Fibroblast of the aortic adventitia (primary cell): ENCODE data around the gene TMEM208. TPM values are rescaled to one million over a fixed set of nuclear protein-coding genes. Genes with fewer than 3 reads are reported as not detected.

Source experiments
- DNase-seq: peaks from one replicate; pipeline ENCODE4 v3.0.0-alpha.2; 2010; ENCODE audit warnings: low read depth
- H3K4me3 ChIP-seq: 2 replicates; pipeline ENCODE4 v1.5.1; 2011; ENCODE audit warnings: low read depth, mild to moderate bottlenecking, control low read depth, low read length, moderate library complexity
- total RNA-seq: library from RNA; depleted of rRNA; stranded (reverse); fragments of >200 nt; gene quantifications from 2 replicates; pipeline ENCODE4 v1.2.3, GENCODE V29; 2012; ENCODE audit warnings: low replicate concordance
- TF ChIP-seq, protein P1 (sequence below): IDR thresholded peaks from 2 replicates; pipeline ENCODE4 v1.5.1; 2011; ENCODE audit warnings: mild to moderate bottlenecking, low read length, control low read depth, inconsistent platforms; ENCODE audit not compliant: insufficient read depth

Gene TMEM208
- total RNA-seq, 1 donor = 24.3 TPM

DNA sequence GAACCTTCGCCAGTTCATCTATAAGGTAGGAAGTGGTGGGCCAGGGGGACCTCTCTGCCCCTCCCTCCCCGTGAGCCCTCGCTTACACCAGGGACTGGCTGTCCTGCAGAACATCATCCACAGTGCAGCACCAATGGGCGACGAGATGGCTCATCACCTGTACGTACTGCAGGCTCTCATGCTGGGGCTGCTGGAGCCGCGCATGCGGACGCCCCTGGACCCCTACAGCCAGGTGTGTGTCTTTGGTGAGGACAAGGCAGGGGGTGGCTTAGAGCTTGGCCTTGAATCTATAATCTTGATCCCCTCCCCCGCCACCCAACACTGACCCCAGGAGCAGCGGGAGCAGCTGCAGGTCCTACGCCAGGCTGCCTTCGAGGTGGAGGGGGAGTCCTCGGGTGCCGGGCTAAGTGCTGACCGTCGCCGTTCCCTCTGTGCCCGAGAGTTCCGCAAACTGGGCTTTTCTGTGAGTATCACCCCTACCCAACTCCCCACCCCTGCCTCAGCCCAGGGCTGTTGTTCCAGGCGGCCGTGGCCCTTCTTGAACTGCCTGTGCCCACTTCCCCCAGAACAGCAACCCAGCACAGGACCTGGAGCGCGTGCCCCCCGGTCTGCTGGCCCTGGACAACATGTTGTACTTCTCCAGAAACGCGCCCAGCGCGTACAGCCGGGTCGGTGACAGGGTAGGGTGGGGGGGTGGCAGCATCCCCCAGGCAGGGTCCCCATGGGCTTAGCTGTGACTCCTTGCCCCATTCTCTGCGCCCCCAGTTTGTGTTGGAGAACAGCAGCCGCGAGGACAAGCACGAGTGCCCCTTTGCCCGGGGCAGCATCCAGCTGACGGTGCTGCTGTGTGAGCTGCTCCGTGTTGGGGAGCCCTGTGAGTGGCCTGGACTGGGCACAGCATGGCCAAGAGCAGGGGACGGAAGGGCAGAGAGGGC is 25.3 kb upstream of the TMEM208 start:
- H3K4me3 ChIP-seq = no peak overlapping the region
- no peak for DNase-seq
- TF ChIP-seq, protein P1, sequence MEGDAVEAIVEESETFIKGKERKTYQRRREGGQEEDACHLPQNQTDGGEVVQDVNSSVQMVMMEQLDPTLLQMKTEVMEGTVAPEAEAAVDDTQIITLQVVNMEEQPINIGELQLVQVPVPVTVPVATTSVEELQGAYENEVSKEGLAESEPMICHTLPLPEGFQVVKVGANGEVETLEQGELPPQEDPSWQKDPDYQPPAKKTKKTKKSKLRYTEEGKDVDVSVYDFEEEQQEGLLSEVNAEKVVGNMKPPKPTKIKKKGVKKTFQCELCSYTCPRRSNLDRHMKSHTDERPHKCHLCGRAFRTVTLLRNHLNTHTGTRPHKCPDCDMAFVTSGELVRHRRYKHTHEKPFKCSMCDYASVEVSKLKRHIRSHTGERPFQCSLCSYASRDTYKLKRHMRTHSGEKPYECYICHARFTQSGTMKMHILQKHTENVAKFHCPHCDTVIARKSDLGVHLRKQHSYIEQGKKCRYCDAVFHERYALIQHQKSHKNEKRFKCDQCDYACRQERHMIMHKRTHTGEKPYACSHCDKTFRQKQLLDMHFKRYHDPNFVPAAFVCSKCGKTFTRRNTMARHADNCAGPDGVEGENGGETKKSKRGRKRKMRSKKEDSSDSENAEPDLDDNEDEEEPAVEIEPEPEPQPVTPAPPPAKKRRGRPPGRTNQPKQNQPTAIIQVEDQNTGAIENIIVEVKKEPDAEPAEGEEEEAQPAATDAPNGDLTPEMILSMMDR = no peak

DNA sequence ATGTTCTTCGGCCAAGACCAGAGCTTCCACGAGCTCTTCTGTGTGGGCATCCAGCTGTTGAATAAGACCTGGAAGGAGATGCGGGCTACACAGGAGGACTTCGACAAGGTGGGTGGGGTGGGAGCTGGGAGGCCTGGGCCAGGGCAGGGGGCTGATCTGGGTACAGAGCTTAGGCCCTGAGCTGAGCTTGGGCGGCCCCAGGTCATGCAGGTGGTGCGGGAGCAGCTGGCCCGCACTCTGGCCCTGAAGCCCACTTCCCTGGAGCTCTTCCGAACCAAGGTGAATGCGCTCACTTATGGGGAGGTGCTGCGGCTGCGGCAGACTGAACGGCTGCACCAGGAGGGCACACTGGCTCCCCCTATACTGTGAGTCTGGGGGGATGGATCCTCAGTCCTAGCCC is 24.5 kb upstream of the TMEM208 start:
- no peak for DNase-seq
- no peak overlapping the region for H3K4me3 ChIP-seq
- TF ChIP-seq, protein P1 = no peak

DNA sequence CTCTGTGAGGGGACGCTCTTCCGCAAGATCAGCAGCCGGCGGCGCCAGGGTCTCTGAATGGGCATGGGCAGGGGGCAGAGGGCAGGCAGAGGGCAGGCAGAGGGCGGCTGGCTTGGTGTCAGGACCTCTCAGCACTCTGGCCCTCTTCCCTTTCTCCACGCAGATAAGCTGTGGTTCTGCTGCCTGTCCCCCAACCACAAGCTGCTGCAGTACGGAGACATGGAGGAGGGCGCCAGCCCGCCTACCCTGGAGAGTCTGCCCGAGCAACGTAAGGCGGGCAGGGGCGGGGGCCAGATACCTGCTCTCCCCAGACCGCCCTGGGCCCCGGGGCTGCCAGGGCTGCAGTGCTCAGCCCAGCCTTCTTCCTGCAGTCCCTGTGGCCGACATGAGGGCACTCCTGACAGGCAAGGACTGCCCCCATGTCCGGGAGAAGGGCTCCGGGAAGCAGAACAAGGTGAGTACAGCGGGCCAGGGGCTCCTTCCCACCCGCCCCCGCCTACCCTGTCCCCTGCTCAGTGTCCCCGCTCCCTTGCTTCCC is 23.9 kb upstream of the TMEM208 start:
- no peak for DNase-seq
- no peak overlapping the region for H3K4me3 ChIP-seq
- TF ChIP-seq, protein P1 = no peak

DNA sequence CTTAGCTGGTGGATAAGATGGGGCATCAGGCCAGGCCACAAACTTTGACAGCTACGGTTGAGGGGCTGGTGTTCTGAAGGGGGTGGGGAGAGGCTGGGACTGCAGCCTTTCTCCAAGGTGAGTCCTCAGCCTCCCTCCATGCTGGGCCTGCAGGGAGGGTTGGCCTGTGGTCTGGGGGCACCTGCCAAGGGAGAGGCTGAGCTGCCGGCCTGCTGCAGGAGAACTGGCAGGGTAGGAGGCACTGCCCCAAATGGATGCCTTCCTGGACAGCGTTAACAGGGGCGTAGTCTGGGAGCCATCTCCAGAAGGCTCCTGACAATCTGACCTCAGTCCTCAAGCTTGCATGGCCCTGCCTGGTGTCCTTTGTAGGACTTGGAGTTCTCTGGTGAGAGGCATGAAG is 22.9 kb upstream of the TMEM208 start:
- TF ChIP-seq, protein P1 = no peak
- H3K4me3 ChIP-seq = no peak overlapping the region
- DNase-seq = no peak

DNA sequence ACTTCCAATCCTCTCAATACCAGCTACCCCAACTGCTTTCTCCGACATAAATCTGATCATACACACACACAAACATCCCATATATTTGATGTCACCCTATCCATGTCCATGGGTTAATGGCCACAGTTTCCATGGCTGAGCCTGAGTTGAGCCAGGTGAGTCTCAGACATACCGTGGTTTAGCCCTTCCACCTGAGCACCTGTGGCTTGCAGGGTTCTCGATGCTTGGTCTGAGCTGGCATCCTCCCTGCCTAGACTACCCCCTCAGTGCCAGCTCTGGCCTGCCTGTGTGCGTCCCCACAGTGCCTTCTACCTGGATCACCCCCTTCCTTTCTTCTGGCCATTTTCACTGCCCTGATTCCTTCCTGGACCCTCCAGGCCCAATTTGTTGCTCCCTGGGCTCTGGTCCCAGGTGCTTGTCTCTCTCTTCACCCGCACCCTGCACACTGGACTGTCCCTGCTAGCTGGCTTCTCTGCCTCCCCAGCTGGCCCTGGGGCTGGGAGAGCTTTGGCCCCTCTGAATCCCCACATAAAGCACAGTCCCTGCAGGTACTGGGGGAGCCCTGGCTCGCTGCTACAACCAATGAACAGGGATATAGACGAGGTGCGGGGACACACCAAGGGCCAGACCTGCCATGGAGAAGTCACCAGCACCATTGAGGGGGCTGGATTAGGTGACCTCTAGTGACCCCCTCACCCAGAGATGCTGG is 20.6 kb upstream of the TMEM208 start:
- TF ChIP-seq, protein P1 = no peak
- H3K4me3 ChIP-seq = no peak overlapping the region
- no peak for DNase-seq

DNA sequence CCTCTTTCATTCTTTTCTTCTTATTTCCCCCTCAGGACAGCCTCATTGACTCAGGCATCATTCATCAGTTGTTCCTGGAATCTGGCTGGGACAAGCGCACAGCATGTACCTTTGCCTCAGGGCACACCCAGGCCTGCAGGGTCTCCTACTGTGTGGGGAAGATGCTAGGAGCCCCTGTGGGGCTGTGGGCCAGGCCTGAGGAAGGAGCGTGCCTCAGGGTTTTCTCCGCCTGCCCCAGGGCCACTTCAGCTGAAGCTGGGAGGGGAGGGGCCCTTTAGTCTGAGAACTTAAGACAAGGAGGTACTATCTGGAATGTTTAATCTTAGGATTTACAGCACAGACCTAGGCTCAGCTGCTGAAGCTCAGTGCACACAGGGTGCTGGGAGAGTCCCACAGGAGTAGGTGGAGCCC is 20.1 kb upstream of the TMEM208 start:
- H3K4me3 ChIP-seq = no peak overlapping the region
- no peak for DNase-seq
- TF ChIP-seq, protein P1 = no peak
